Measurements from ENCODE around the gene DACH1.

GRCh38 chr13:71602344-71602743, 264.7 kb downstream of the DACH1 start:
- TF ChIP-seq, protein P1, sequence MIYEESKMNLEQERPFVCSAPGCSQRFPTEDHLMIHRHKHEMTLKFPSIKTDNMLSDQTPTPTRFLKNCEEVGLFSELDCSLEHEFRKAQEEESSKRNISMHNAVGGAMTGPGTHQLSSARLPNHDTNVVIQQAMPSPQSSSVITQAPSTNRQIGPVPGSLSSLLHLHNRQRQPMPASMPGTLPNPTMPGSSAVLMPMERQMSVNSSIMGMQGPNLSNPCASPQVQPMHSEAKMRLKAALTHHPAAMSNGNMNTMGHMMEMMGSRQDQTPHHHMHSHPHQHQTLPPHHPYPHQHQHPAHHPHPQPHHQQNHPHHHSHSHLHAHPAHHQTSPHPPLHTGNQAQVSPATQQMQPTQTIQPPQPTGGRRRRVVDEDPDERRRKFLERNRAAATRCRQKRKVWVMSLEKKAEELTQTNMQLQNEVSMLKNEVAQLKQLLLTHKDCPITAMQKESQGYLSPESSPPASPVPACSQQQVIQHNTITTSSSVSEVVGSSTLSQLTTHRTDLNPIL (CRISPR knock-in tag; IDR thresholded peaks at IDR 0.05; ENCODE audit: low read depth), result no peak
- TF ChIP-seq TCF4 (CRISPR knock-in tag; IDR thresholded peaks at IDR 0.05; ENCODE audit: borderline replicate concordance), result peak; percentile 75
- TF ChIP-seq, protein P2, sequence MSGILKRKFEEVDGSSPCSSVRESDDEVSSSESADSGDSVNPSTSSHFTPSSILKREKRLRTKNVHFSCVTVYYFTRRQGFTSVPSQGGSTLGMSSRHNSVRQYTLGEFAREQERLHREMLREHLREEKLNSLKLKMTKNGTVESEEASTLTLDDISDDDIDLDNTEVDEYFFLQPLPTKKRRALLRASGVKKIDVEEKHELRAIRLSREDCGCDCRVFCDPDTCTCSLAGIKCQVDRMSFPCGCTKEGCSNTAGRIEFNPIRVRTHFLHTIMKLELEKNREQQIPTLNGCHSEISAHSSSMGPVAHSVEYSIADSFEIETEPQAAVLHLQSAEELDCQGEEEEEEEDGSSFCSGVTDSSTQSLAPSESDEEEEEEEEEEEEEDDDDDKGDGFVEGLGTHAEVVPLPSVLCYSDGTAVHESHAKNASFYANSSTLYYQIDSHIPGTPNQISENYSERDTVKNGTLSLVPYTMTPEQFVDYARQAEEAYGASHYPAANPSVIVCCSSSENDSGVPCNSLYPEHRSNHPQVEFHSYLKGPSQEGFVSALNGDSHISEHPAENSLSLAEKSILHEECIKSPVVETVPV (CRISPR knock-in tag; IDR thresholded peaks at IDR 0.05), result no peak
- TF ChIP-seq, protein P3, sequence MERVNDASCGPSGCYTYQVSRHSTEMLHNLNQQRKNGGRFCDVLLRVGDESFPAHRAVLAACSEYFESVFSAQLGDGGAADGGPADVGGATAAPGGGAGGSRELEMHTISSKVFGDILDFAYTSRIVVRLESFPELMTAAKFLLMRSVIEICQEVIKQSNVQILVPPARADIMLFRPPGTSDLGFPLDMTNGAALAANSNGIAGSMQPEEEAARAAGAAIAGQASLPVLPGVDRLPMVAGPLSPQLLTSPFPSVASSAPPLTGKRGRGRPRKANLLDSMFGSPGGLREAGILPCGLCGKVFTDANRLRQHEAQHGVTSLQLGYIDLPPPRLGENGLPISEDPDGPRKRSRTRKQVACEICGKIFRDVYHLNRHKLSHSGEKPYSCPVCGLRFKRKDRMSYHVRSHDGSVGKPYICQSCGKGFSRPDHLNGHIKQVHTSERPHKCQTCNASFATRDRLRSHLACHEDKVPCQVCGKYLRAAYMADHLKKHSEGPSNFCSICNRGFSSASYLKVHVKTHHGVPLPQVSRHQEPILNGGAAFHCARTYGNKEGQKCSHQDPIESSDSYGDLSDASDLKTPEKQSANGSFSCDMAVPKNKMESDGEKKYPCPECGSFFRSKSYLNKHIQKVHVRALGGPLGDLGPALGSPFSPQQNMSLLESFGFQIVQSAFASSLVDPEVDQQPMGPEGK (CRISPR knock-in tag; IDR thresholded peaks at IDR 0.05; ENCODE audit: borderline replicate concordance), result no peak
- TF ChIP-seq CSDC2 (CRISPR knock-in tag; IDR thresholded peaks at IDR 0.05), result no peak
- no peak for TF ChIP-seq ZFP30 (CRISPR knock-in tag; IDR thresholded peaks at IDR 0.05)

Data from SK-N-SH treated with all-trans-retinoic acid at 6 μM for 48 hours (cell line).